H1 (cell line): ENCODE results near the gene SRMS.

Experiments used
- CBX8 ChIP-seq: fragments of 300-800, 300-1000 bp; sonication (generic); IDR thresholded peaks from 2 replicates; pipeline ENCODE4 v1.7.1; 2016; ENCODE audit warnings: low read depth, low read length, borderline replicate concordance
- CHD2 ChIP-seq: IDR thresholded peaks from 2 replicates; pipeline ENCODE4 v1.6.1; 2012; ENCODE audit warnings: low read length, improper control_type of control experiment
- GABPA ChIP-seq: IDR thresholded peaks from 2 replicates; pipeline ENCODE4 v1.6.1; 2011; ENCODE audit warnings: mild to moderate bottlenecking, low read length, moderate library complexity, borderline replicate concordance; ENCODE audit not compliant: insufficient read depth
- HDAC2 ChIP-seq, 2 experiments: fragments of 300-600 bp in 1 of 2; sonication (generic) in 1 of 2; IDR thresholded peaks; 2 replicates each; pipeline ENCODE4 v1.6.1; 2011 to 2012; ENCODE audit warnings: low read depth in 2 of 2, low read length in 2 of 2, mild to moderate bottlenecking in 2 of 2, moderate library complexity in 2 of 2, borderline replicate concordance in 1 of 2, inconsistent platforms in 1 of 2
- PHF8 ChIP-seq: fragments of 200-600 bp; sonication (generic); conservative IDR thresholded peaks from 2 replicates; pipeline ENCODE4 v1.7.1; 2012; ENCODE audit warnings: low read depth, mild to moderate bottlenecking, inconsistent platforms, low read length, moderate library complexity
- POLR2A ChIP-seq, 2 experiments: IDR thresholded peaks; 1 replicate in 1 of 2; 2 replicates in 1 of 2; pipeline ENCODE4 v1.6.1; 2011; ENCODE audit warnings: low read depth in 2 of 2, low read length in 2 of 2, mild to moderate bottlenecking in 2 of 2; ENCODE audit errors: control extremely low read depth in 1 of 2
- POLR2AphosphoS5 ChIP-seq: IDR thresholded peaks from 2 replicates; pipeline ENCODE4 v1.6.1; 2011; ENCODE audit warnings: low read depth, low read length
- SIN3A ChIP-seq, 2 experiments: IDR thresholded peaks in 1 of 2; conservative IDR thresholded peaks in 1 of 2; 2 replicates each; pipeline ENCODE4 v1.6.1; 2011 to 2012; ENCODE audit warnings: low read length in 2 of 2, improper control_type of control experiment in 1 of 2, low read depth in 1 of 2, mild to moderate bottlenecking in 1 of 2
- SUZ12 ChIP-seq: fragments of 200-600 bp; sonication (generic); IDR thresholded peaks from 2 replicates; pipeline ENCODE4 v1.6.1; 2012; ENCODE audit warnings: mild to moderate bottlenecking, inconsistent platforms, low read length, moderate library complexity, mixed read lengths
- YY1 ChIP-seq: IDR thresholded peaks from 2 replicates; pipeline ENCODE4 v1.6.1; 2011; ENCODE audit warnings: low read depth, mild to moderate bottlenecking, low read length
- TF ChIP-seq, protein P1 (sequence below), 3 experiments: IDR thresholded peaks; 1 replicate in 2 of 3; 2 replicates in 1 of 3; pipeline versions ENCODE4 v1.5.1 to v1.6.1; 2011; ENCODE audit warnings: low read length in 3 of 3, mild to moderate bottlenecking in 3 of 3, inconsistent platforms in 2 of 3, low read depth in 1 of 3, moderate library complexity in 1 of 3; ENCODE audit not compliant: insufficient read depth in 1 of 3; ENCODE audit errors: control extremely low read depth in 1 of 3
- TF ChIP-seq, protein P2 (sequence below): IDR thresholded peaks from 2 replicates; pipeline ENCODE4 v1.6.1; 2012; ENCODE audit warnings: inconsistent platforms

DNA sequence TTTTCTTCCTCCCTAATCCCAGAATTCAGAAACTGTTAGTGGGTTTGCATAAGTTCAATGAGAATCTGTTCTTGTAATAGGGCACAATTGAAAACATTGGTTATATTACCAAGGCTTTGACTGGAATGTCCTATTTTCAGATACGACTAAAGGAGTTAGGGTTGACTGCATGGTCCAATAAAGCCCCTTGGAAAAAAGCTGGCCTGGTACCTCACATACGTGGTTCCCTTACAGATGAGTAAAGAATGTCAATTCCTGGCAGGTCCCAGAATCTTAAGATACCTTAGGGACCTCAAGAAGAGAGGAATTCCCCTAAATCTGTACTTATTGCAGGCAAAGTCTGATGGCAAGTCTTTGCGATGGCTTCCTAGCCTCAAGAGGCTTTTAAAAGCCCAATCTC is 22.4 kb downstream of the SRMS start:
- no peak for TF ChIP-seq YY1
- TF ChIP-seq, protein P1, sequence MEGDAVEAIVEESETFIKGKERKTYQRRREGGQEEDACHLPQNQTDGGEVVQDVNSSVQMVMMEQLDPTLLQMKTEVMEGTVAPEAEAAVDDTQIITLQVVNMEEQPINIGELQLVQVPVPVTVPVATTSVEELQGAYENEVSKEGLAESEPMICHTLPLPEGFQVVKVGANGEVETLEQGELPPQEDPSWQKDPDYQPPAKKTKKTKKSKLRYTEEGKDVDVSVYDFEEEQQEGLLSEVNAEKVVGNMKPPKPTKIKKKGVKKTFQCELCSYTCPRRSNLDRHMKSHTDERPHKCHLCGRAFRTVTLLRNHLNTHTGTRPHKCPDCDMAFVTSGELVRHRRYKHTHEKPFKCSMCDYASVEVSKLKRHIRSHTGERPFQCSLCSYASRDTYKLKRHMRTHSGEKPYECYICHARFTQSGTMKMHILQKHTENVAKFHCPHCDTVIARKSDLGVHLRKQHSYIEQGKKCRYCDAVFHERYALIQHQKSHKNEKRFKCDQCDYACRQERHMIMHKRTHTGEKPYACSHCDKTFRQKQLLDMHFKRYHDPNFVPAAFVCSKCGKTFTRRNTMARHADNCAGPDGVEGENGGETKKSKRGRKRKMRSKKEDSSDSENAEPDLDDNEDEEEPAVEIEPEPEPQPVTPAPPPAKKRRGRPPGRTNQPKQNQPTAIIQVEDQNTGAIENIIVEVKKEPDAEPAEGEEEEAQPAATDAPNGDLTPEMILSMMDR (IDR thresholded peaks at IDR 0.05; ENCODE audit: control extremely low read depth in 1 of 3, insufficient read depth in 1 of 3, low read depth in 1 of 3, low read length in 3 of 3) = no peak
- TF ChIP-seq POLR2A (IDR thresholded peaks at IDR 0.05; ENCODE audit: control extremely low read depth in 1 of 2, low read depth in 2 of 2, low read length in 2 of 2) = no peak; a peak in 1 of 3 replicates
- no peak for TF ChIP-seq CBX8
- 0 out of 2 replicates have a peak, but pooled peaks have one; percentile 8 for TF ChIP-seq POLR2AphosphoS5
- TF ChIP-seq SIN3A (conservative IDR thresholded peaks at IDR 0.05 in 1 of 2, IDR thresholded peaks at IDR 0.05 in 1 of 2; ENCODE audit: low read depth in 1 of 2, low read length in 2 of 2) = no peak
- no peak for TF ChIP-seq PHF8
- no peak for TF ChIP-seq GABPA
- TF ChIP-seq, protein P2, sequence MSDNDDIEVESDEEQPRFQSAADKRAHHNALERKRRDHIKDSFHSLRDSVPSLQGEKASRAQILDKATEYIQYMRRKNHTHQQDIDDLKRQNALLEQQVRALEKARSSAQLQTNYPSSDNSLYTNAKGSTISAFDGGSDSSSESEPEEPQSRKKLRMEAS = no peak
- no peak for TF ChIP-seq CHD2
- no peak for TF ChIP-seq SUZ12
- TF ChIP-seq HDAC2 (IDR thresholded peaks at IDR 0.05; ENCODE audit: borderline replicate concordance in 1 of 2, low read depth in 2 of 2, low read length in 2 of 2) = no peak
